ENCODE measurements around the gene RSPH1.
A peak's percentile ranks its signal among the peaks of the same experiment; 100 is the strongest.

Gene RSPH1

DNA sequence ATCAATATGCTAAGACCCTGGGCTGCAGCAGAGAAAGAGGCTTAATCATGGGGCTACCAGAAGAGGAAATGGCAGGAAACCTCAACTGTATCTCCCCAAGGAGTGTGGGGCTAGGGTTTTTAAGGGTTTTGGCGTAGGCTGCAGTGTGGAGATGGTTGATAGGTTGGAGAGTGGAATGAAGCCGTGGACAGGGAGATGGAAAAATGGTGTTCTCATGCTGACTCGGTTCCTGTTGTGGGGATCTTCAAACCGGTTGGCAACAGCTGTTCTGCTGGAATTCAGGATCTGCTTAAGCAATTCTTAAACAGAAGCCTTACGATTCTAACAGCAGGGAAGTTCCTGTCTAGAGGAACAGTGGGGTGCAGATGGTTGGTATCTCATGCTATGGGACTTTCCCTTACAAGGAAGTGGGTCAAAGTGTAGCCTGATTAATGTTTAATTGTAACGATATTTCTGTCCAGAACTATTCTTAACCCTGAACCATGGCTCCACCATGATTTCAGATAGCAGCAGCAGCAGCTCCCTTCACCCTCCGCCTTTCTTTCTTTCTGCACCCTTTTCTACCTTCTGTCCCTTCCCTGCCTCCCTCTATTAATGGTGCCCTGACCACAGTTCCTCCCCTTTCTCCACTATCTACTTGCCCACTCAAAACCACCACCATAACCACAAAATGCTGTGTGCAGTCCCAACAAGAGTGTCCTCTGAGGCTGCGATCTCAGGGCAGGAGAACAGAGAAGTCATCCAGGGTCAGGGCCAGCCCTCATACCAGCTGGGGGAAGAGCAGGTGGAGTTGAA lies 30.8 kb downstream of the RSPH1 start:
- TF ChIP-seq, protein P1, sequence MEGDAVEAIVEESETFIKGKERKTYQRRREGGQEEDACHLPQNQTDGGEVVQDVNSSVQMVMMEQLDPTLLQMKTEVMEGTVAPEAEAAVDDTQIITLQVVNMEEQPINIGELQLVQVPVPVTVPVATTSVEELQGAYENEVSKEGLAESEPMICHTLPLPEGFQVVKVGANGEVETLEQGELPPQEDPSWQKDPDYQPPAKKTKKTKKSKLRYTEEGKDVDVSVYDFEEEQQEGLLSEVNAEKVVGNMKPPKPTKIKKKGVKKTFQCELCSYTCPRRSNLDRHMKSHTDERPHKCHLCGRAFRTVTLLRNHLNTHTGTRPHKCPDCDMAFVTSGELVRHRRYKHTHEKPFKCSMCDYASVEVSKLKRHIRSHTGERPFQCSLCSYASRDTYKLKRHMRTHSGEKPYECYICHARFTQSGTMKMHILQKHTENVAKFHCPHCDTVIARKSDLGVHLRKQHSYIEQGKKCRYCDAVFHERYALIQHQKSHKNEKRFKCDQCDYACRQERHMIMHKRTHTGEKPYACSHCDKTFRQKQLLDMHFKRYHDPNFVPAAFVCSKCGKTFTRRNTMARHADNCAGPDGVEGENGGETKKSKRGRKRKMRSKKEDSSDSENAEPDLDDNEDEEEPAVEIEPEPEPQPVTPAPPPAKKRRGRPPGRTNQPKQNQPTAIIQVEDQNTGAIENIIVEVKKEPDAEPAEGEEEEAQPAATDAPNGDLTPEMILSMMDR (conservative IDR thresholded peaks at IDR 0.05) = no peak
- no peak overlapping the region for H3K27ac ChIP-seq

DNA sequence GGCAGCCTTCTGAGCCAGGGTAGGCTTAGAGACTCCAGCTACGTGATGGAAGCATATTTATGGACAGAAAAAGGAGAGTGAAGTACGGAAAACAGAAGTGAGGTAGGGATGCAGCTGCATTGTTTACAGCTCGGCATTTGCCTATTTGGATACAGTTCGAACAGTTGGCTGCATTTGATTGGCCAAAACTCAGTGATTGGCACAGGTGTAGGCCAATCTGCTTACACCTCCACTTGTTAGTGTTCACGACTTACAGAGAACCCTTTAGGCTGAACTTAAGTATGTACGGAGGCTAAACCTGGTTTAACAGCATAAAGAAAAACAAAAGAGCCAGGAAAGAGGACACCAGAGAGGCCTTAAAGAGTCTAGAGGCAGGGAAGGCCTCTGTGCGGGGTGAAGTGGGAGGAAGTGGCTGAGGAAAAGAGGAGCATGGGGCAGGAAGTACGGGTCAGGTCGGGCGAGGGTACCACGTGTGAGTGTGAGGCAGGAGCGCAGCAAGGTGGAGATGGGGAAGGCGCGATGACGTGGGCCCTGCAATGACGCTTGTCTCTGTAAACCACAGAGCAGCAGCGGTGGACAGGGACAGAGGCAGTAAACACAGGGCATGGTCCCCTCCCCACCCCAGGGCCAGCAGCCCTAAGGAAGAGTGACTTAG lies 32.0 kb downstream of the RSPH1 start:
- TF ChIP-seq, protein P1 (conservative IDR thresholded peaks at IDR 0.05) = no peak
- H3K27ac ChIP-seq = peak overlapping the region; percentile 66; the same call in 1 of the 2 replicates

DNA sequence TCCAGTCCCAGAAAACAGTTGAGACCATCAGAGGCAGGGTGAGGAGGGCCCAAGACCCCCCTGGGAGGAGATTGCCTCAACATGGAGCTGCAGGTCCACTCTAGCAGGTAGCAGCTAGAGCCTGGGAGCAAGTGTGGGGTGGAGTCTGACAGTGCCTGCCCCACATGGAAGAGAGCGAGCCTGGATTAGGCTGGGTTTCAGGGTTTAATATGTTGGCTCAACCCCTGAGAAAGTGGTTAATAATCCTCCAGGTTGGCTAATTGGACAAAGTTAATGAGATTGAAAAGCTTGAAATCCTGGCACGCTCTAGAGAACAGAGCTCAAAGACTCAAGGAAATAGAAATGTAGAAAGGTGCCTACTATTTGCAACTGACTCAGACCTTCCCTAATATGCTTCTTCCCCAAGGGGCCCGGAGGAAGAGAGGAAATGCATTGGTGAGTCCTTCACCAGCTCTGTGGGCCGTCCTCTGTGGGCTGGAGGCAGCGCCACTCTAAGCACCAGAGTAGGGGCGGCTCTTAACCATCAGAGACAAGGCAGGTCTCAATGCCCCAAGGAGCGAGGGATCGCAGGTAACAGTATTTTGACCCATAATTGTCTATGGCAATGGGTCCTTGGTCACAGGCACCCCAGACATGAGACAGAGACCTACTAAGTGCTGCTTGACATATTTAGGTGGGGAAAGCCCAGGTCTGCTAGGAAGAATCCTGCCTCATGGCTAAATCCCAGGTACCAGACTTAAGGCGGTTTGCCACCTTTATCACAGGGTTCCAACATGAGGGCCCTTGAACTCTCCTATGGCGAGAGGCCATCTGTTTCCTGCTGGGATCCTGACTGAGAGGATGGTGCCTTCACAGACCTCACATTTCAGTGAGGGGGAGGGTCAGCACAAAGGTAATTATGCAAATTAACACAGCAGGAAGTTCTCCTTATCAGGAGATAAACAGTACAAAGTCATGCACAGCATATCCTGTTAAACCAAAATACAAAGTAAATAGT lies 33.8 kb downstream of the RSPH1 start:
- H3K27ac ChIP-seq = peak overlapping the region; percentile 66
- TF ChIP-seq, protein P1 (conservative IDR thresholded peaks at IDR 0.05) = no peak

DNA sequence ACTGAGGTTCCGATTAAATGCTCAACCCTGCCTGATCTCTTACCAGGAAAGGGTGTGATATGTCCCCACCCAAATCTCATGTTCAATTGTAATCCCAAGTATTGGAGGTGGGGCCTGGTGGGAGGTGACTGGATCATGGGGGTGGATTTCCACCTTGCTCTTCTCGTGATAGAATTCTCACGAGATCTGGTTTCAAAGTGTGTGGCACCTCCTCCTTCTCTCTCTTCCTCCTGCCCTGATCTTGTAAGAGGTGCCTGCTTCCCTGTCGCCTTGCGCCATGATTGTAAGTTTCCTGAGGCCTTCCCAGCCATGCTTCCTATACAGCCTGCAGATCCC lies 34.9 kb downstream of the RSPH1 start:
- TF ChIP-seq, protein P1 (conservative IDR thresholded peaks at IDR 0.05) = no peak
- peak overlapping the region; percentile 66; the same call in 1 of the 2 replicates for H3K27ac ChIP-seq

DNA sequence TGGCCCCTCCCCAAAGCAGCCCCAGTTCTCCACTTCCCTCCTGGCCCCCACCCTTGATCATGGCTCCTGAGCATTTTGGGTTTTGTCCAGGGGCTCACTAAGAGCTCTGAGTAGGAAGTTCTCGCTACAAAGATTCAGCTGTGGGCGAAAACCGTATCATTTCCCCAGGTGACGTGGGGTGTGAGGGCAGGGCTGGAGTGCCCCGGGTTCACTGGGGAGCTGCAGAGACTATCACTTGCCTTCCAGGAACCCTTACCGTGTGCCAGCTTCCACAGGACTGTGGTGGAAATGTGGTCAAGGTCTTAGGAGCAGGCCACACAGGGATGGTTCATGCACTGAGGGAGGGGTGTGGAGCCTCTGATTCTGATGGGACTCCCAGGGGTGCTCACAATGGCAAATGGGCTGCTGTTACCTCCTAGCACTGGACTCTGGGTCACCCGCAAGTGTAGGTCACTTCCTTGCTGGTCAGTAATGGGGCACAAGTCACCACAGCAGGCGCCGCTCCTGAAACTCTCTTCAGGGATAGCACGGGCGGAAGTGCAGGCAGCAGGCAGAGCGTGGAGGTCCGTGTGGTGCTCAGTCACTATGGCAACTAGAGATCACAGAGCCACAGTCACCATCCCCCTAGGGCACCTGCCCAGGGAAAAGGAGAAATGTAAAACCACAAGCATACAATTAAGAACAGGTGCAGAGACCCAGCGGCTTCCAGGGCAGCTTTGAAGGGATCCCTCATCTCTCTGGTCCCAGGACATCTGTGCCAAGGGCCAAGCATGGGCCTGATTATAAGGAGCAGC lies 35.4 kb downstream of the RSPH1 start:
- peak overlapping the region; percentile 66 for H3K27ac ChIP-seq
- TF ChIP-seq, protein P1 (conservative IDR thresholded peaks at IDR 0.05) = no peak

DNA sequence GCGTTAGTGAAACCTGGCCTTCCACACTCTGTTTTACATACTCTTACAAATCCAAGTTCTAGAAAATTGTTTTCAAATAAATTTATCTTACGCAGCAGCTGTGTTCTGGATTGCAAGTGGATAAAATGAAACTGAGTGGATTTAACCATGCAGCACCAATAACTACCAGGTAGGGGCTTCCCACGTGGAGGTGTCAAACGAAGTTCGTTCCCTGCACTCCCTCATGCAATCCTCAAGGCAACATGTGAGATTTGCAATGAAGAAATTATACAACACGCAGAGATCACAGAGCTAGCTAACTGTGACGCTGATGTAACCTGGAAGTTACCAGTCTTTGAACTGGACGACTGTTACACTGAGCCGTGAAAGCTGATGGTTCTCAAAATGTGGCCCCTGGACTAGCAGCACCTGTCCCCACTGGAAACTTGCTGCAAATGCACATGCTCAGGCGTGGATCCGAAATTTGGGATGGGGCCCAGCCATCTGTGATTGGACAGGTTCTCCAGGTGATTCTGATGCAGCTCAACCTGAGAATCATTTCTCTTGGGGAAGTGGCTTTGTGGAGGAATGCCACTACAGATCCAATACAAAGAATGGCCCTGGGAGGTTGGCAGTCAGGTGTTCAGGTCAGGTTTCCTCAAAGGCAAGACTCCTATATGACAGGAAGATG lies 36.3 kb downstream of the RSPH1 start:
- TF ChIP-seq, protein P1 (conservative IDR thresholded peaks at IDR 0.05) = no peak
- peak overlapping the region; percentile 66 for H3K27ac ChIP-seq
